Neuron (in vitro differentiated cells): ENCODE measurements around the gene PLCH1.
A peak's percentile ranks its signal among the peaks of the same experiment; 100 is the strongest.

Experiments used
- H2AFZ ChIP-seq: one replicate; pipeline ENCODE4 v1.6.1; 2013; ENCODE audit warnings: low read depth, mild to moderate bottlenecking, inconsistent platforms, low read length, moderate library complexity
- H3K27me3 ChIP-seq: one replicate; pipeline ENCODE4 v1.6.1; 2013; ENCODE audit warnings: low read length; ENCODE audit not compliant: insufficient read depth
- H3K36me3 ChIP-seq: one replicate; pipeline ENCODE4 v1.6.1; 2013; ENCODE audit warnings: low read length; ENCODE audit not compliant: insufficient read depth
- H3K4me1 ChIP-seq: one replicate; pipeline ENCODE4 v1.6.1; 2013; ENCODE audit warnings: low read length; ENCODE audit not compliant: insufficient read depth
- H3K4me3 ChIP-seq: 2 replicates; pipeline ENCODE4 v1.5.1; 2013; ENCODE audit warnings: mild to moderate bottlenecking, low read length, moderate library complexity
- H3K9me3 ChIP-seq: one replicate; pipeline ENCODE4 v1.6.1; 2013; ENCODE audit warnings: low read length

Gene PLCH1

DNA sequence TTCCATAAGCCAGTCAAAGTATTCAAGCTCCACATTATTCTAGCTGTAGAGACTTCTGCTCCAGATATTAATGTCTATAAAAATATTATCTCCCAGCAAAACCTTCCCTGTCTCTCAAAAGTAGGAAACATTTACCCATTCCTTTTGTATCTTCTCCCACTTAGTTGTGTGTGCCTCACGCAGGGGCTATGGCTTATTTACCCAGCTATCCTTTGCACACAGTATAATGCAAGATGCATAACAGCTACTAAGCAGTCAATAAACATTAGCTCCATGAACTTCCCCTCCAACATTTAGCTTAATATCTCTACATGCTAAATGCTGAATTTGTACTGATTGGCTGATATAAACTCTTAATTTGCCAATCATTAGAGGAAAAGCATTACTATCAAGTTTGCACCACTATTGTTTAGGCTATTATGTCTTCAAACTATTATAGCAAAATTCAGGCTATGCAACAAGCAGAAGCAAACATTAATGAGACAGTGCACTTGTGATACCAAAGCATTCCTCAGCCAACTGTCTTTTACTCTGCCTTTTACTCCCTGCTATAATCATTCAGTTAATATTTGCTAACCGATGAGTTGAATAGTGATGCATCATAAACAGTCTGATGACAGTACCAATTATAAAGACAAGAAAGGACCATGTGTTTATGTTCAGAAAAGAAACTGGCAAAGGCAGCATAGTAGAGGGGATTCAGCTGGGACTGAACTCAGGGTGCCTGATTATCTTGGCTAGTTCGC is 81.2 kb downstream of the PLCH1 start:
- no peak overlapping the region for H3K4me3 ChIP-seq
- H3K9me3 ChIP-seq = peaks cover 3% of the 10 kb centered on the region
- no peaks in the 10 kb centered on the region for H3K27me3 ChIP-seq
- no peaks in the 10 kb centered on the region for H3K4me1 ChIP-seq
- H3K36me3 ChIP-seq = no peaks in the 10 kb centered on the region
- no peak overlapping the region for H2AFZ ChIP-seq

DNA sequence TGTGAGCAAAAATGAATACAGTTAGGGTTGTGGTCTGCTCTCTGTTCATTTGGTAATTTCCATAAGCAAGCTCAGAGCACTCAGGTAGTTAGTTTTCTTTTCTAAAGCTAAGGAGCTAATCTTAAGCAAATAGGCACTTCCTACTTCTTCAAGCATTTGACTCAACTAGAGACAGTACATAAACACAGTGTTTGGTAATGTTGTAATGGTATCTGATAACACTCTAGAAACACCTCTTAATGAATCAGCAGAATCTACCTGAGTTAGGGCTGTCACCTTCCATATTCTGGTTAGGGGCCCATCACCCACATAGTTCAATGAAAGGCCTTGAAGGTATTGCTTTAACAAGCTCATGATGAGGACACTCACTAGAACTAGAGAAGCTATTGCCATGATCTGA is 83.1 kb downstream of the PLCH1 start:
- H2AFZ ChIP-seq = no peak overlapping the region
- H3K4me3 ChIP-seq = no peak overlapping the region
- H3K4me1 ChIP-seq = no peaks in the 10 kb centered on the region
- H3K9me3 ChIP-seq = peaks cover 11% of the 10 kb centered on the region
- no peaks in the 10 kb centered on the region for H3K27me3 ChIP-seq
- H3K36me3 ChIP-seq = no peaks in the 10 kb centered on the region

DNA sequence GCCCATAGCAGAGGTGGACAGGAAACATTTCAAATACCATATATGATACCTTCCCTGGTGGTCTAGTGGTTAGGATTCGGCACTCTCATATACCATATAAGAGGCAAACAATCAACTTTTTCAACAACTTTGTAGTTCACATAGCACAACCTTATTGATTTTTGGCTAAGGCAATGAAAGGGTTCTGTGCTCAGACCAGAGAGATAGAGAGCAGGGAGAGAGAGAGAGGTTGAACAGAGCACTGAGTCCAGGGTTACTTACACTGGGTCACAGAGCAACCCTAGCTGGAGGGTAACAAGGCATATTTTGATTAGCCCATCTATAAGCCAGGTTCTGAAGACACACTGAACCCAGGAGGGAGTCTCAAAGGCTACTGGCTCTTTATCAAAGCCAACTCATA is 83.8 kb downstream of the PLCH1 start:
- no peaks in the 10 kb centered on the region for H3K4me1 ChIP-seq
- H3K36me3 ChIP-seq = no peaks in the 10 kb centered on the region
- no peak overlapping the region for H2AFZ ChIP-seq
- H3K9me3 ChIP-seq = peaks cover 11% of the 10 kb centered on the region
- no peaks in the 10 kb centered on the region for H3K27me3 ChIP-seq
- H3K4me3 ChIP-seq = no peak overlapping the region

DNA sequence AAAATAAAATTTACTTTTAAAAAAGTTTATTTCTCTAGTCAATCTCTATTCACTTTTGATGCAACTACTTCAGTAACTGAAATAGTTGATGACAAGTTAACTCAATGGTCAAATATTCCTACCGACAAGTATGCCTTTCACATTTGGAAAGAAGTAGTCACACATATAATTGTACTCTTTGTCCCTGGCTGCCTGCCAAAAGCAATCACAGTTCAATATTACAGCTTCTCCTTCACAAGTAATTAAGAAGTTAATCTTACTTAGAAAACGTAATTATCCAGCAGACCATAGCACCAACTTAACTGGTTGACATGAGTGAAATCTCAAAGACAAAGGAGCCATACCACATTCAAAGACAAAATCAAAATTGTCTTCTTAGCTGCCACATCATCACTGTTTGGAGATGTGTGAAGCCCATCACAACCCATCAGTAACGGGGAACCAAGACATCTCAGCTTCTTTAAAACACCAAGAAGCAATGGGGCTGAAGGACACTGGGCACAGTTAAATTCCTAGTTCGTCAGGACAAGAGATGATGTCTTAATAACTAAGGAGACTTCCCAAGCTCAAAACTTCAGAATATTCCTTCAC is 86.1 kb downstream of the PLCH1 start:
- Histone ChIP-seq H3K9me3 (peaks cover 11% of the 10 kb centered on the region), H3K36me3 (no peaks in the 10 kb centered on the region), H3K27me3 (no peaks in the 10 kb centered on the region), H3K4me3 (no peak overlapping the region), H2AFZ (no peak overlapping the region), H3K4me1 (no peaks in the 10 kb centered on the region)

DNA sequence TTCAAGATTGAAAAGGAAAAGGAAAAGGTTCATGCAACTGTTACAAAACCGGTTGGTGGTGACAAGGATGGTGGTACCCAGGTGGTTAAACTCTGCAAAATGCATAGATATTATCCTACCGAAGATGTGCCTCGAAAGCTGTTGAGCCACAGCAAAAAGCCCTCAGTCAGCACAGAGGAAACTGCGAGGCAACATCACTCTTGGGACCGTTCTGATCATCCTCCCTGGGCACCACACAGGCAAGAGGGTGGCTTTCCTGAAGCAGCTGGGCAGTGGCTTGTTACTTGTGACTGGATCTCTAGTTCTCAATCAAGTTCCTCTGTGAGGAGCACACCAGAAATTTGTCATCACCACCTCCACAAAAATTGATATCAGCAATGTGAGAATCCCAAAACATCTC is 86.9 kb downstream of the PLCH1 start:
- H3K4me1 ChIP-seq = no peaks in the 10 kb centered on the region
- H3K36me3 ChIP-seq = no peaks in the 10 kb centered on the region
- H3K9me3 ChIP-seq = peaks cover 11% of the 10 kb centered on the region
- no peak overlapping the region for H2AFZ ChIP-seq
- H3K27me3 ChIP-seq = no peaks in the 10 kb centered on the region
- no peak overlapping the region for H3K4me3 ChIP-seq

DNA sequence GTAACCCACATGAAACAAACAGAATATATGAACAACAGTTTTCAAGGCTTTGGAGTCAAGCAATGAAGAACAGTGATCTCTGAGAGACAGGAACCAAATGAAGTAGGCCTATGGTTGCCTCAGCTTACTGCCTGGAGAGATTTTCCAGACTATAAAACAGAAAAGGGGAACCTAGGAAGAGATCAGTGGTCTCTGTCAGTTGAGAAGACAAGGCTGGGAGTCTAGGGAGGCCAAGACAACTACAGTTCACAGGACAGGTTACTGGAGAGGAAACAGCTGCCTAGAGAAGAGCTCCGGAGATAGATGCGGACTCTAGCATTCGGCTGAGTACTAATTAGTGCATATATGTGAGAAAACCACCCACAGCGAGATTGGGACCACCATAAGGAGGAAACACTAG is 87.7 kb downstream of the PLCH1 start:
- Histone ChIP-seq H2AFZ (no peak overlapping the region), H3K27me3 (no peaks in the 10 kb centered on the region), H3K36me3 (no peaks in the 10 kb centered on the region), H3K9me3 (peaks cover 11% of the 10 kb centered on the region), H3K4me3 (no peak overlapping the region), H3K4me1 (no peaks in the 10 kb centered on the region)

DNA sequence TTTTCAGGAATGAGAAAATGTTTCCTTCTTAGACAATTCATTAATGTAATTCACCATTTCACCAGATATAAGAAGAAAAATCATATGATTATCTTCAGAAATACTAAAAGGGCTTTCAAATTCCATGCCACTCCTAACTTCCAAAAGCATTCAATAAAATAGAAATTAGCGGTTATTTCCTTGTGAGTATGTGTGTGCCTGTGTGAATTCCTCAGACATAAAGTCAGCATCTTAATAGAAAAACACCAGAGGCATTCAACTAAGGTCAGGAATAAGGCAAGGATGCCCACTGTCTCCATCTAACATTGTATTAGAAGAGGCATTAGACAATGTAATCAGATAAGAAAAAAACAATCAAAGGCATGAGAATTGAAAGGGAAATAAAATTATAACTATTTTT is 88.4 kb downstream of the PLCH1 start:
- Histone ChIP-seq H2AFZ (no peak overlapping the region), H3K27me3 (no peaks in the 10 kb centered on the region), H3K9me3 (peaks cover 11% of the 10 kb centered on the region), H3K4me1 (no peaks in the 10 kb centered on the region), H3K36me3 (no peaks in the 10 kb centered on the region), H3K4me3 (no peak overlapping the region)

DNA sequence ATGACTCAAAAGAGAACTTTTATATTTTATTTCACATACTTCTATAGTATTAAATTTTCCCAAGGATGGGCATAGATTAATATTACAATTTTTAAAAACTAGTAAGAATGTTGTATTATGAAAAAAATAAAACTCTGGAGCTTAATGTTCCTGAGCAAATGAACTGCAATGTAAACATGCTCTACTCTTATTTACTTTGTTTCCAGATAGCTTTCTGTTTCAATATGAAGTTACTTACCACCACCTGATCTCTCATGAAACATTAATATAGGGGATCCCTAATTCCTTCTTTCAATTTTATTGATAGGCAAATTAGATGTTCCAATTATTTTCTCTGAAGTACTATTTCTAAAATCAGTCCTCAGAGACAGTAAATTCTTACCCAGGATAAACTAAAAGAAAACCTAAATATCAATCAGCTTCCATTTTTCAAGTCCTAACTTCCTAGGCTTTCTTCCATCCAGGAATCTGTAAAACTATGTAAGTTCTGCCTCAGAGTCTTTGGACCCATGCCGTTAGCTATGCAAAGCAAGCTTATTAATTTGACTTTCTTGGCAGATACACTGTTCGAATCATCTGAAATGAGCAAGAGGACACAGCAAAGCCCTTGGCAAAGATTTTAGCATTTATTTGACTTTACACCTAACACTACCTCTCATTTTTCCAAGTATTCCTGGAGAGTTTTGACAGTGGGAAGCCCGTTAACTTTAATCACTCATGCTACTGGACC is 93.2 kb downstream of the PLCH1 start:
- no peaks in the 10 kb centered on the region for H3K27me3 ChIP-seq
- H3K4me1 ChIP-seq = peaks cover 28% of the 10 kb centered on the region
- H3K4me3 ChIP-seq = no peak overlapping the region
- no peak overlapping the region for H2AFZ ChIP-seq
- H3K36me3 ChIP-seq = no peaks in the 10 kb centered on the region
- no peaks in the 10 kb centered on the region for H3K9me3 ChIP-seq

DNA sequence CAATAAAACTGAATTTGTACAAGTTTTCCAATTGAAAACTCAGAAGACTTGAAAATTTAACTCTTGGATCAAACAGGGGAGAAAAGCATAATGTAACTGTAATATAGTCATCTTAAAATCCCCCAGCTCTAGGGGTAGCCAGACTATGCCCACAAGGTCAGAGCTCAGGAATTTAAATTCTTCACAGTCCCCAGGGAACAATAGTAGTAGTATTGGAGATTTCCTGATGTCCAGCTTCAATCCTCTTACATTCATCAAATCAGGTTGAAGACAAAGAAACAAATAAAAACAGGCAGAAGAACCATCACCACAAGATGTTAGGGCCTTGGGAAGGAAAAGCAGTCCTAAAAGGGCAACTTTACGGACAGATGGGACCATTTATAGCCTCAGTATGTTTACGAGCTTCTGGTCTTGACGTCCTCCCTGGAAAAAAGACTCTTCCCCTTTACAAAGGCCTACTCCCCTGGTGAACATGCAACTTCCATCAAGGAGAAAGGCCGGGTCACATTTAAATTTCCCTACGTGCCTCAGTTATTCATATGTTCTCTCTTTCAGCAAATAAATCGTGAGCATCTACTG is 96.8 kb downstream of the PLCH1 start:
- peak overlapping the region; percentile 24 for H3K4me3 ChIP-seq

DNA sequence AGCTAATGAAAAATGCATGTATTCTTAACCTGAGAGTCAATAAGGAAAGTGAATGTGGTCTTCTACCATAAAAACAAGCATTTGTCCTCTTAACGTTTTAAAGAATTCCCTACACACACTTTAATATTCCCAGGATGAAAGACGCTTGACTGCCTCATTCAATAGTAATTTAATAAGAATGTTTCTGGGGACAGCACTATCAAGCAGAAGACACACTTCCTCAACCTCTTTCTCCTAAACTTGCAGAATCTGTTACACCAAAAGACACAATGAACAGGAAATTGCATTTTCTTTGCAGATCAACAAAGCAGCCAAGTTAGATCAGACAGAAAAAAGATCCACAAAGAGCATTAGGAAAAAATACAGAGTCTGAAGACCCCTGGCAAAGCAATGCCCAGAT is 97.7 kb downstream of the PLCH1 start:
- Histone ChIP-seq H3K4me3 (peak overlapping the region; percentile 27), H3K36me3 (no peaks in the 10 kb centered on the region)

More for the DNA sequence above, 96.8 kb downstream of the PLCH1 start:
- Histone ChIP-seq H2AFZ (peak overlapping the region; percentile 56), H3K27me3 (no peaks in the 10 kb centered on the region), H3K9me3 (no peaks in the 10 kb centered on the region), H3K36me3 (no peaks in the 10 kb centered on the region), H3K4me1 (peaks cover 39% of the 10 kb centered on the region)

DNA sequence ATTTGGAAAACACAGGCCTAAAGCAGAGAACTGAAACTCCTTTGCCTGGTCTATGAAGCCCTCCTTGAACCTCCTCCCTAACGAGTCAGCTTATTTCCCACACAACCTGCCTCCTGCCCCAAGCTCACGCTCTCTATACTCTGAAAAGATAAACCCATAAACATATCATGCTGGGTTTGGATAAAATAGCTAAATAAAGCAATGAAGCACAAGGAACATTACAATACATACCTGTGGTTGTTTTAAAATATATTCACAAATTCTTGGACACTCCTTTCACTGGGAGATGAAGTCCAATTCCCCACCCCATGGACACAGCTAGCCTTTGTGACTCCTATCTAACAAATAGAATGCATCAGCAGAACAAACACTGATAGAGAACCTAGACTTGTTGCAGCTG is 98.2 kb downstream of the PLCH1 start:
- Histone ChIP-seq H3K27me3 (no peaks in the 10 kb centered on the region), H3K4me3 (peak overlapping the region; percentile 27), H2AFZ (peak overlapping the region; percentile 0), H3K36me3 (no peaks in the 10 kb centered on the region), H3K4me1 (peaks cover 39% of the 10 kb centered on the region), H3K9me3 (no peaks in the 10 kb centered on the region)

More for the DNA sequence above, 97.7 kb downstream of the PLCH1 start:
- Histone ChIP-seq H3K9me3 (no peaks in the 10 kb centered on the region), H2AFZ (peak overlapping the region; percentile 0), H3K27me3 (no peaks in the 10 kb centered on the region), H3K4me1 (peaks cover 39% of the 10 kb centered on the region)

DNA sequence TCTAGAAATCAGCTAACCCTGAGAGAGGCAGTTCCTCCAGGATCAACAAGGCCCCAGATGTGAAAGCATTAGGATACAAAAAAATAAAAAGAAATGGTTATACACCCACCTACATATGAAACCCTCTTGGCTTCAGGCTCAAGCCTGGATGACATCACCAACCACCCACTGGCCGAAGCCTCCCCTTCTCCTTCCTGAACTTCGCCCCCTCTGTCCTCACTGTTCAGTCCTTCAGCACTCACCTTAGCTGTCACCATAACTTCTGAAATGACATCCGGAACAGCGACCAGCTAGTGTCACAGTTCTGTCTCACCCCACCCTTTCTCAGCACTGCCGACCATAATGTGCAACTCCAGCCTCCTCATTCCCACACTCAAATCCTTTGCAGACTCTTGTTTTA is 98.7 kb downstream of the PLCH1 start:
- Histone ChIP-seq H3K27me3 (no peaks in the 10 kb centered on the region), H3K36me3 (no peaks in the 10 kb centered on the region), H3K9me3 (no peaks in the 10 kb centered on the region), H3K4me3 (peak overlapping the region; percentile 27), H3K4me1 (peaks cover 39% of the 10 kb centered on the region), H2AFZ (no peak overlapping the region)

DNA sequence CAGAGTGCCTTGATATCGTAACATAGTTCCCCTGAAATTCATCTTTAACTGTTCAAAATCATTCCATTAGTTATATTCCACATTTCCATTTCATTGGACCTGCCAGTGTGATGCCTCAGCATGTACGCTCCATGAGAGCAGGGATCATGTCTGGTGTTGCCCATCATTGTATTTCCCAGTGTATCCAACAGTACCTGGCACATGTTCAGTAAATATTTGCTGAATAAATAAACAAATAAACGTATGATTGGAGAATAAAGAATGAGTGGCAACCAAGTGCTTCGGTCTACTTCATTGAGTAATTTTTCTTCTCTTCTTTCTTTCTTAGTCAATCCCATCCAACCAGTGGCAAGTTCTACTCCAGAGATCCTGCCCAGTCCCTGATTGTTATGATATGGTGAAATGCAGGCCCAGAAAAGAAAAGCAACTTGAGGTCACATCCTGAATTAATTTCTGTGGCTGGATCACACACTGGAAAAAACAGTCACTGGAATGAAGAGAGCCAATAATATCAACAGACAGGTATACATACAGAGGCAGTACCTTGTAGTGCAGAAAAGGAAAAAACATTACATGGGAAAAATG is 101.2 kb downstream of the PLCH1 start:
- Histone ChIP-seq H3K36me3 (no peaks in the 10 kb centered on the region), H2AFZ (no peak overlapping the region), H3K9me3 (no peaks in the 10 kb centered on the region), H3K4me1 (peaks cover 32% of the 10 kb centered on the region), H3K4me3 (no peak overlapping the region), H3K27me3 (no peaks in the 10 kb centered on the region)
